OCI-LY7 (cell line): Measurements from ENCODE around the gene MAGI1. TPM values are rescaled to one million over a fixed set of nuclear protein-coding genes. Genes with fewer than 3 reads are reported as not detected.

Experiments
- BruUV-seq: library from RNA; stranded (reverse); fragments of 400-500 nt; replicated peaks from 2 replicates; lab custom pipeline; 2021; lab: Mats Ljungman, UMichigan
- CTCF ChIA-PET: fragments of 300-600 bp; sonication (Branson Sonifier 250); formaldehyde crosslinking; loops from one replicate; lab custom pipeline; 2022; ENCODE audit warnings: antibody characterized with exemption; ENCODE audit not compliant: unreplicated experiment; lab: Charles Lee
- POLR2A ChIA-PET: fragments of 300-600 bp; sonication (Branson Sonifier 250); formaldehyde crosslinking; loops from one replicate; lab custom pipeline; 2022; ENCODE audit warnings: antibody characterized with exemption; lab: Charles Lee
- DNase-seq: peaks from one replicate; pipeline ENCODE4 v3.0.0-alpha.2; 2015; ENCODE audit warnings: low spot score
- H2AFZ ChIP-seq: fragments of 200-600 bp; sonication (generic), shearing (Covaris generic); 2 replicates; pipeline ENCODE4 v1.6.1; 2014; ENCODE audit warnings: mild to moderate bottlenecking, antibody characterized with exemption, low read length, moderate library complexity
- H3K27ac ChIP-seq: fragments of 200-600 bp; sonication (generic); 2 replicates; pipeline ENCODE4 v1.5.1; 2014; ENCODE audit warnings: mixed run types, low read depth, mild to moderate bottlenecking, moderate library complexity, low read length, inconsistent platforms; ENCODE audit not compliant: poor library complexity, severe bottlenecking
- H3K36me3 ChIP-seq: fragments of 200-600 bp; sonication (generic); 2 replicates; pipeline ENCODE4 v1.6.1; 2014; ENCODE audit warnings: mild to moderate bottlenecking, antibody characterized with exemption, low read length, moderate library complexity, mixed read lengths; ENCODE audit not compliant: insufficient read depth
- H3K4me1 ChIP-seq: fragments of 200-600 bp; sonication (generic); 2 replicates; pipeline ENCODE4 v1.5.1; 2014; ENCODE audit warnings: mild to moderate bottlenecking, low read length; ENCODE audit not compliant: insufficient read depth, poor library complexity, severe bottlenecking
- H3K4me2 ChIP-seq: fragments of 200-600 bp; sonication (generic); 2 replicates; pipeline ENCODE4 v1.6.1; 2014; ENCODE audit warnings: mild to moderate bottlenecking, low read length
- H3K4me3 ChIP-seq: fragments of 200-600 bp; sonication (generic); 2 replicates; pipeline ENCODE4 v1.5.1; 2014; ENCODE audit warnings: mild to moderate bottlenecking, low read depth, low read length; ENCODE audit not compliant: poor library complexity, severe bottlenecking
- H3K79me2 ChIP-seq: fragments of 200-600 bp; sonication (generic); 2 replicates; pipeline ENCODE4 v1.6.1; 2016; ENCODE audit warnings: low read depth, mild to moderate bottlenecking, low read length, moderate library complexity, mixed read lengths; ENCODE audit not compliant: insufficient read depth
- H3K9me2 ChIP-seq: fragments of 200-600 bp; sonication (generic); 2 replicates; pipeline ENCODE4 v1.6.1; 2016; ENCODE audit warnings: mild to moderate bottlenecking, low read length, mixed read lengths; ENCODE audit not compliant: insufficient read depth
- H3K9me3 ChIP-seq: fragments of 200-600 bp; sonication (generic); 2 replicates; pipeline ENCODE4 v1.6.1; 2014; ENCODE audit warnings: mild to moderate bottlenecking, mixed run types, low read length, mixed read lengths
- H4K20me1 ChIP-seq: fragments of 200-600 bp; sonication (generic); 2 replicates; pipeline ENCODE4 v1.6.1; 2014; ENCODE audit warnings: mild to moderate bottlenecking, antibody characterized with exemption, low read length, moderate library complexity, mixed read lengths; ENCODE audit not compliant: insufficient read depth
- EZH2phosphoT487 ChIP-seq: fragments of 200-600 bp; sonication (generic); IDR thresholded peaks from 2 replicates; pipeline ENCODE4 v1.6.1; 2018; ENCODE audit warnings: low read depth, borderline replicate concordance, mild to moderate bottlenecking, mixed run types, antibody characterized with exemption, low read length, moderate library complexity, mixed read lengths
- intact Hi-C: fragments of 100-400 bp; cut with micrococcal nuclease; formaldehyde crosslinking; loops from one replicate; pipeline ENCODE4 v1.10.0; 2022; ENCODE audit not compliant: unreplicated experiment
- total RNA-seq, 2 experiments: library from RNA; depleted of rRNA in 1 of 2; stranded (reverse); fragments of >200 nt in 1 of 2; shearing (Covaris generic) in 1 of 2; gene quantifications; 2 replicates each; pipeline ENCODE4 v1.2.3, GENCODE V29; 2014 to 2022
- TF ChIP-seq, protein P1 (sequence below): fragments of 200-600 bp; sonication (generic); conservative IDR thresholded peaks from 2 replicates; pipeline ENCODE4 v1.5.1; 2014; ENCODE audit warnings: mild to moderate bottlenecking, antibody characterized with exemption, low read length, moderate library complexity, mixed read lengths

Gene MAGI1
- total RNA-seq, 2 experiments from 2014 or later: 0.63 to 2.5 TPM

GRCh38 chr3:65408531-65409175, 630.1 kb downstream of the MAGI1 start:
- Histone ChIP-seq H3K4me1 (no peaks in the 10 kb centered on the region), H3K27ac (no peak overlapping the region), H4K20me1 (no peaks in the 10 kb centered on the region), H3K9me2 (no peaks in the 10 kb centered on the region), H3K36me3 (no peaks in the 10 kb centered on the region), H3K4me2 (no peak overlapping the region), H3K9me3 (no peaks in the 10 kb centered on the region), H2AFZ (no peak overlapping the region), H3K79me2 (no peaks in the 10 kb centered on the region), H3K4me3 (no peak overlapping the region)
- intact Hi-C loops: no loop called here
- DNase-seq: no peak
- POLR2A ChIA-PET: interaction anchor here (0.6 kb wide), 1 partner anchor 444 kb away, joined by 3 read pairs; no protein-coding TSS in a partner anchor
- TF ChIP-seq EZH2phosphoT487: no peak
- TF ChIP-seq, protein P1, sequence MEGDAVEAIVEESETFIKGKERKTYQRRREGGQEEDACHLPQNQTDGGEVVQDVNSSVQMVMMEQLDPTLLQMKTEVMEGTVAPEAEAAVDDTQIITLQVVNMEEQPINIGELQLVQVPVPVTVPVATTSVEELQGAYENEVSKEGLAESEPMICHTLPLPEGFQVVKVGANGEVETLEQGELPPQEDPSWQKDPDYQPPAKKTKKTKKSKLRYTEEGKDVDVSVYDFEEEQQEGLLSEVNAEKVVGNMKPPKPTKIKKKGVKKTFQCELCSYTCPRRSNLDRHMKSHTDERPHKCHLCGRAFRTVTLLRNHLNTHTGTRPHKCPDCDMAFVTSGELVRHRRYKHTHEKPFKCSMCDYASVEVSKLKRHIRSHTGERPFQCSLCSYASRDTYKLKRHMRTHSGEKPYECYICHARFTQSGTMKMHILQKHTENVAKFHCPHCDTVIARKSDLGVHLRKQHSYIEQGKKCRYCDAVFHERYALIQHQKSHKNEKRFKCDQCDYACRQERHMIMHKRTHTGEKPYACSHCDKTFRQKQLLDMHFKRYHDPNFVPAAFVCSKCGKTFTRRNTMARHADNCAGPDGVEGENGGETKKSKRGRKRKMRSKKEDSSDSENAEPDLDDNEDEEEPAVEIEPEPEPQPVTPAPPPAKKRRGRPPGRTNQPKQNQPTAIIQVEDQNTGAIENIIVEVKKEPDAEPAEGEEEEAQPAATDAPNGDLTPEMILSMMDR: no peak
- BruUV-seq: no TSS peak
- CTCF ChIA-PET: no interaction called here

GRCh38 chr3:65406470-65406869, 632.2 kb downstream of the MAGI1 start:
- H3K4me1 ChIP-seq: no peaks in the 10 kb centered on the region
- no peaks in the 10 kb centered on the region for H4K20me1 ChIP-seq
- H3K27ac ChIP-seq: no peak overlapping the region
- TF ChIP-seq, protein P1: no peak
- TF ChIP-seq EZH2phosphoT487: no peak
- ChIA-PET CTCF (no interaction called here), POLR2A (interaction anchor here (0.7 kb wide), 2 partner anchors 57 to 411 kb away, joined by 5 read pairs; no protein-coding TSS in a partner anchor)
- DNase-seq: no peak
- H3K36me3 ChIP-seq: no peaks in the 10 kb centered on the region
- H3K4me2 ChIP-seq: no peak overlapping the region
- H3K9me2 ChIP-seq: no peaks in the 10 kb centered on the region
- no TSS peak for BruUV-seq
- no peaks in the 10 kb centered on the region for H3K79me2 ChIP-seq
- intact Hi-C loops: no loop called here
- no peak overlapping the region for H3K4me3 ChIP-seq
- H2AFZ ChIP-seq: no peak overlapping the region
- no peaks in the 10 kb centered on the region for H3K9me3 ChIP-seq

DNA sequence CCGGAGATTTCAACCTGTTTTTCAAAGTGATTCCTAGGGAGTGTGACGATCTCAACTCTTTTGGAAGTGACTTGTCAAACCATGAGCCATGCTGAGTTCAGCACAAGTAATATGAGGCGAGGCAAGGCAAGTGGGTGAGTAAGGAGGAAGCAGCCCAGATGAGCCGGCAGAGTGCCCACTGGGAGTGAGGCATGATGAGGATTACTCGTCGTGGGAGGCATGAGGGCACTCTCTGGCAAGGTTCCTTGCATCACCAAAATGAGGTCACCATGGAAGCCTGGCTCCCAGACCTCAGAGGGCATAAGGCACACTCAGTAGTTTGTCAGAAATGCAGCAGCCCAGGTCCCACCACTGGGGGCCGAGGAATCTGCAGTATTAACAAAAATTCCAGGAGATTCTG, 636.1 kb downstream of the MAGI1 start:
- Histone ChIP-seq H3K27ac (no peak overlapping the region), H3K4me1 (no peaks in the 10 kb centered on the region), H3K36me3 (no peaks in the 10 kb centered on the region), H3K79me2 (no peaks in the 10 kb centered on the region), H3K9me2 (no peaks in the 10 kb centered on the region), H2AFZ (no peak overlapping the region), H4K20me1 (no peaks in the 10 kb centered on the region), H3K9me3 (no peaks in the 10 kb centered on the region), H3K4me2 (no peak overlapping the region), H3K4me3 (no peak overlapping the region)
- ChIA-PET CTCF (no interaction called here), POLR2A (no interaction called here)
- BruUV-seq: no TSS peak
- no peak for DNase-seq
- intact Hi-C loops: no loop called here
- TF ChIP-seq, protein P1: no peak
- TF ChIP-seq EZH2phosphoT487: no peak
